Measurements from ENCODE around the gene HIF3A. TPM values are rescaled to one million over a fixed set of nuclear protein-coding genes. Genes with fewer than 3 reads are reported as not detected.
"Not testable (repeated sequence)": the region's sequence is repeated elsewhere in the genome, so short reads cannot be mapped to it uniquely, and the experiment has no call there.

The HIF3A gene
- total RNA-seq, 1 donor from 2014 or later: 6.7 TPM

- H3K79me2 ChIP-seq (ENCODE audit: low read depth): peaks cover 55% of the 10 kb centered on the region
- H3F3A ChIP-seq (ENCODE audit: low read depth): peaks cover 19% of the 10 kb centered on the region
- Mint-ChIP-seq H3K4me3 (no peak overlapping the region), H3K36me3 (peaks cover 27% of the 10 kb centered on the region), H3K27ac (no peak overlapping the region), H3K4me1 (peaks cover 27% of the 10 kb centered on the region), H3K9me3 (no peaks in the 10 kb centered on the region), H3K27me3 (ENCODE audit: insufficient read depth, low read depth) (peaks cover 5% of the 10 kb centered on the region)
- peaks cover 34% of the 10 kb centered on the region for H4K20me1 ChIP-seq (ENCODE audit: low read depth)
- no peaks in the 10 kb centered on the region for H3K9me3 ChIP-seq (ENCODE audit: low read depth)
- no peak for DNase-seq (ENCODE audit: low spot score)
- TF ChIP-seq EZH2 (IDR thresholded peaks at IDR 0.05) (no peak), EZH2phosphoT487 (IDR thresholded peaks at IDR 0.05) (no peak)
- TF ChIP-seq, protein P1, sequence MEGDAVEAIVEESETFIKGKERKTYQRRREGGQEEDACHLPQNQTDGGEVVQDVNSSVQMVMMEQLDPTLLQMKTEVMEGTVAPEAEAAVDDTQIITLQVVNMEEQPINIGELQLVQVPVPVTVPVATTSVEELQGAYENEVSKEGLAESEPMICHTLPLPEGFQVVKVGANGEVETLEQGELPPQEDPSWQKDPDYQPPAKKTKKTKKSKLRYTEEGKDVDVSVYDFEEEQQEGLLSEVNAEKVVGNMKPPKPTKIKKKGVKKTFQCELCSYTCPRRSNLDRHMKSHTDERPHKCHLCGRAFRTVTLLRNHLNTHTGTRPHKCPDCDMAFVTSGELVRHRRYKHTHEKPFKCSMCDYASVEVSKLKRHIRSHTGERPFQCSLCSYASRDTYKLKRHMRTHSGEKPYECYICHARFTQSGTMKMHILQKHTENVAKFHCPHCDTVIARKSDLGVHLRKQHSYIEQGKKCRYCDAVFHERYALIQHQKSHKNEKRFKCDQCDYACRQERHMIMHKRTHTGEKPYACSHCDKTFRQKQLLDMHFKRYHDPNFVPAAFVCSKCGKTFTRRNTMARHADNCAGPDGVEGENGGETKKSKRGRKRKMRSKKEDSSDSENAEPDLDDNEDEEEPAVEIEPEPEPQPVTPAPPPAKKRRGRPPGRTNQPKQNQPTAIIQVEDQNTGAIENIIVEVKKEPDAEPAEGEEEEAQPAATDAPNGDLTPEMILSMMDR (IDR thresholded peaks at IDR 0.05): no peak
- H3K9ac ChIP-seq: no peak overlapping the region
- no peaks in the 10 kb centered on the region for H3K27me3 ChIP-seq
- no peak overlapping the region for H3K4me2 ChIP-seq
- no peak overlapping the region for H2AFZ ChIP-seq (replicated peaks)
- peaks cover 7% of the 10 kb centered on the region for H3K36me3 ChIP-seq
- H3K27ac ChIP-seq: peak overlapping the region; percentile 90
- H3K4me3 ChIP-seq: no peak overlapping the region
- peaks cover 20% of the 10 kb centered on the region for H3K4me1 ChIP-seq
These were observed 78.0 kb downstream of the HIF3A start for GRCh38 chr19:46374536-46375475.

GRCh38 chr19:46375476-46376067, 78.7 kb downstream of the HIF3A start:
- H3K4me1 Mint-ChIP-seq: peaks cover 27% of the 10 kb centered on the region
- peaks cover 19% of the 10 kb centered on the region for H3F3A ChIP-seq (ENCODE audit: low read depth)
- H3K4me3 Mint-ChIP-seq; H3K9ac ChIP-seq; H3K4me2 ChIP-seq; H3K27ac ChIP-seq; H3K9me3 Mint-ChIP-seq; H3K27ac Mint-ChIP-seq; DNase-seq (ENCODE audit: low spot score); H3K9me3 ChIP-seq (ENCODE audit: low read depth); H3K27me3 ChIP-seq; H3K27me3 Mint-ChIP-seq (ENCODE audit: insufficient read depth, low read depth); H3K4me3 ChIP-seq; H2AFZ ChIP-seq (replicated peaks): not testable (repeated sequence)
- peaks cover 31% of the 10 kb centered on the region for H3K36me3 Mint-ChIP-seq
- H4K20me1 ChIP-seq (ENCODE audit: low read depth): peaks cover 34% of the 10 kb centered on the region
- peaks cover 20% of the 10 kb centered on the region for H3K4me1 ChIP-seq
- H3K79me2 ChIP-seq (ENCODE audit: low read depth): peaks cover 57% of the 10 kb centered on the region
- H3K36me3 ChIP-seq: peaks cover 13% of the 10 kb centered on the region

- H3K9me3 Mint-ChIP-seq: peaks cover 2% of the 10 kb centered on the region
- DNase-seq (ENCODE audit: low spot score): no peak
- Histone ChIP-seq H3K4me2 (no peak overlapping the region), H3K9me3 (ENCODE audit: low read depth) (peaks cover 4% of the 10 kb centered on the region), H3K27me3 (no peaks in the 10 kb centered on the region), H3K79me2 (ENCODE audit: low read depth) (peaks cover 62% of the 10 kb centered on the region), H3K9ac (no peak overlapping the region), H3K4me1 (peaks cover 20% of the 10 kb centered on the region), H3K4me3 (no peak overlapping the region), H2AFZ (replicated peaks) (no peak overlapping the region), H4K20me1 (ENCODE audit: low read depth) (peaks cover 31% of the 10 kb centered on the region), H3F3A (ENCODE audit: low read depth) (peaks cover 19% of the 10 kb centered on the region), H3K36me3 (peaks cover 14% of the 10 kb centered on the region), H3K27ac (no peak overlapping the region)
- TF ChIP-seq, protein P1 (IDR thresholded peaks at IDR 0.05): no peak
- TF ChIP-seq EZH2 (IDR thresholded peaks at IDR 0.05) (no peak), EZH2phosphoT487 (IDR thresholded peaks at IDR 0.05) (no peak)
- peaks cover 23% of the 10 kb centered on the region for H3K4me1 Mint-ChIP-seq
- H3K27me3 Mint-ChIP-seq (ENCODE audit: insufficient read depth, low read depth): peaks cover 5% of the 10 kb centered on the region
- peaks cover 35% of the 10 kb centered on the region for H3K36me3 Mint-ChIP-seq
- H3K27ac Mint-ChIP-seq: no peak overlapping the region
- no peak overlapping the region for H3K4me3 Mint-ChIP-seq
These were observed 79.7 kb downstream of the HIF3A start for GRCh38 chr19:46376241-46377153.

Measured in neural progenitor cell (in vitro differentiated cells).